Measurements from ENCODE around the gene HCRTR2. TPM values are rescaled to one million over a fixed set of nuclear protein-coding genes. Genes with fewer than 3 reads are reported as not detected.

Gene HCRTR2
- total RNA-seq, 1 experiment from 2014 or later, result not detected

- Histone ChIP-seq H3K27ac (ENCODE audit: low read length) (no peak overlapping the region), H3K27me3 (ENCODE audit: low read length) (no peaks in the 10 kb centered on the region), H3K4me3 (ENCODE audit: low read length) (no peak overlapping the region), H2AFZ (ENCODE audit: low read length) (no peak overlapping the region), H3K9ac (ENCODE audit: low read length) (no peak overlapping the region), H3K9me2 (replicated peaks; ENCODE audit: low read length) (no peaks in the 10 kb centered on the region), H4K20me1 (ENCODE audit: low read length) (no peaks in the 10 kb centered on the region), H3K4me2 (ENCODE audit: low read length) (no peak overlapping the region), H3K79me2 (ENCODE audit: low read length) (no peaks in the 10 kb centered on the region), H3K4me1 (ENCODE audit: insufficient read depth, low read length) (peaks cover 9% of the 10 kb centered on the region), H3K9me3 (ENCODE audit: low read length) (no peaks in the 10 kb centered on the region), H3F3A (ENCODE audit: low read length, unreplicated experiment) (no peaks in the 10 kb centered on the region), H3K36me3 (ENCODE audit: low read depth, low read length) (no peaks in the 10 kb centered on the region)
- ChIA-PET POLR2A (ENCODE audit: unreplicated experiment) (no interaction called here), CTCF (no interaction called here)
- no TSS peak for BruUV-seq (replicated peaks)
- TF ChIP-seq EZH2phosphoT487 (IDR thresholded peaks at IDR 0.05; ENCODE audit: borderline replicate concordance, low read length) (no peak), EZH2 (IDR thresholded peaks at IDR 0.05; ENCODE audit: low read length, unreplicated experiment) (no peak), CTCF (conservative IDR thresholded peaks at IDR 0.05; ENCODE audit: low read depth, low read length) (no peak)
- ATAC-seq (no peak), DNase-seq (no peak)
- intact Hi-C loops (cut with micrococcal nuclease), result no loop called here
Observed at GRCh38 chr6:55137929-55138693, 36.2 kb upstream of the HCRTR2 start.

GRCh38 chr6:55141611-55142010 is 32.7 kb upstream of the HCRTR2 start:
- CTCF ChIA-PET, result interaction anchor here (0.5 kb wide), 1 partner anchor 11 kb away, joined by 8 read pairs; no protein-coding TSS in a partner anchor
- peak; percentile 78 for ATAC-seq
- H3K9me3 ChIP-seq (ENCODE audit: low read length), result no peaks in the 10 kb centered on the region
- no peak overlapping the region for H3K9ac ChIP-seq (ENCODE audit: low read length)
- no peak overlapping the region for H3K27ac ChIP-seq (ENCODE audit: low read length)
- no TSS peak for BruUV-seq (replicated peaks)
- TF ChIP-seq EZH2phosphoT487 (IDR thresholded peaks at IDR 0.05; ENCODE audit: borderline replicate concordance, low read length) (no peak), EZH2 (IDR thresholded peaks at IDR 0.05; ENCODE audit: low read length, unreplicated experiment) (no peak), CTCF (conservative IDR thresholded peaks at IDR 0.05; ENCODE audit: low read depth, low read length) (no peak)
- peak; percentile 52 for DNase-seq
- H3K79me2 ChIP-seq (ENCODE audit: low read length), result no peaks in the 10 kb centered on the region
- no peaks in the 10 kb centered on the region for H3K36me3 ChIP-seq (ENCODE audit: low read depth, low read length)
- no peaks in the 10 kb centered on the region for H4K20me1 ChIP-seq (ENCODE audit: low read length)
- H3K4me2 ChIP-seq (ENCODE audit: low read length), result peak overlapping the region; percentile 41
- no peak overlapping the region for H2AFZ ChIP-seq (ENCODE audit: low read length)
- H3K4me3 ChIP-seq (ENCODE audit: low read length), result no peak overlapping the region
- intact Hi-C loops (cut with micrococcal nuclease), result no loop called here
- no peaks in the 10 kb centered on the region for H3K27me3 ChIP-seq (ENCODE audit: low read length)
- H3F3A ChIP-seq (ENCODE audit: low read length, unreplicated experiment), result no peaks in the 10 kb centered on the region
- H3K9me2 ChIP-seq (replicated peaks; ENCODE audit: low read length), result no peaks in the 10 kb centered on the region
- POLR2A ChIA-PET (ENCODE audit: unreplicated experiment), result no interaction called here
- H3K4me1 ChIP-seq (ENCODE audit: insufficient read depth, low read length), result peaks cover 9% of the 10 kb centered on the region

GRCh38 chr6:55142610-55143009 is 31.7 kb upstream of the HCRTR2 start:
- TF ChIP-seq EZH2 (IDR thresholded peaks at IDR 0.05; ENCODE audit: low read length, unreplicated experiment), result no peak
- TF ChIP-seq EZH2phosphoT487 (IDR thresholded peaks at IDR 0.05; ENCODE audit: borderline replicate concordance, low read length), result no peak
- no peak for TF ChIP-seq CTCF (conservative IDR thresholded peaks at IDR 0.05; ENCODE audit: low read depth, low read length)
- Histone ChIP-seq H2AFZ (ENCODE audit: low read length) (no peak overlapping the region), H3F3A (ENCODE audit: low read length, unreplicated experiment) (no peaks in the 10 kb centered on the region), H3K27ac (ENCODE audit: low read length) (no peak overlapping the region), H3K9me2 (replicated peaks; ENCODE audit: low read length) (no peaks in the 10 kb centered on the region), H3K4me1 (ENCODE audit: insufficient read depth, low read length) (peaks cover 9% of the 10 kb centered on the region), H3K9ac (ENCODE audit: low read length) (no peak overlapping the region), H3K4me3 (ENCODE audit: low read length) (no peak overlapping the region), H3K79me2 (ENCODE audit: low read length) (no peaks in the 10 kb centered on the region), H3K27me3 (ENCODE audit: low read length) (no peaks in the 10 kb centered on the region), H3K36me3 (ENCODE audit: low read depth, low read length) (no peaks in the 10 kb centered on the region), H3K4me2 (ENCODE audit: low read length) (no peak overlapping the region), H3K9me3 (ENCODE audit: low read length) (no peaks in the 10 kb centered on the region), H4K20me1 (ENCODE audit: low read length) (no peaks in the 10 kb centered on the region)
- ChIA-PET POLR2A (ENCODE audit: unreplicated experiment) (no interaction called here), CTCF (no interaction called here)
- DNase-seq, result peak; percentile 53
- peak; percentile 82 for ATAC-seq
- no TSS peak for BruUV-seq (replicated peaks)
- intact Hi-C loops (cut with micrococcal nuclease), result no loop called here
